ENCODE data around the gene PLCB3.
"Not testable (repeated sequence)": the region's sequence is repeated elsewhere in the genome, so short reads cannot be mapped to it uniquely, and the experiment has no call there.

The PLCB3 gene

DNA sequence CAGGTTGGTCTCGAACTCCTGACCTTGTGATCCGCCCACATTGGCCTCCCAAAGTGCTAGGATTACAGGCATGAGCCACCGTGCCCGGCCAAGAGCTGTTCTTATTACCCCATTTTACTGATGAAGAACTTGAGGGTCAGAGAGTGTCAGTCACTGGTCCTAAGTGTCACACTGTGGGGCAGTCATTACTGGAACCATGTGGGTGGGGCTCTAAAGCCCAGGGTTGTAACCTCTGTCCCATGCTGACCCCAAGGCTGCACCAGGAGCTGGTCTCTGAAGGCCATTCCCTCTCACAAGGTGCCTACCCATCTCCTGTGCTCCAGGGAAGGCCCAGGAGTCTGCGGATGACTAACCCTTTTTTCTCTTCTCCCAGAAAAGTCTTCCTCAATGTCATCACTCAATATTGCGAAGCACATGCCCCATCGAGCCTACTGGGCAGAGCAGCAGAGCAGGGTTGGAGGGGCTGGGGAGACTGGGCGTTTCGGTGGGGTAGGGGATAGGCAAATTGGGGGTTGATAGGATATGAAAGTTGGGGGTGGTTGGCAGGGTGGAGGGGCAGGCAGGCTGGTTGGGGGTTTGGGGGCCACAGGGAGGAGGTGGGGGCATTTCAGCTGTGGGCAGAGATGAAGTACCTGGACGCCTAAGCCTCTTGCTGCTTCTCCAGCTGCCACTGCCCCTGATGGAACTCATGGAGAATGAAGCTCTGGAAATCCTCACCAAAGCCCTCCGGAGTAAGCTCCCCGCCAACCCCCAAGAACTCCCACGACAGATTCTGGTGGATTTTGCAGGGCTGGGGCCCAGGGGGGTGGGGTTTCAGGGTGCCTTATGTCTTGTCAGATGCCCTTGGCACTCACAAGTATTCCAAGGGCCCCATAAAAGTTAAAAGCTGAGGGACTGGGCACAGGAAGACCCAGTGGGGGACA lies 52.0 kb downstream of the PLCB3 start:
- H3K9me3 ChIP-seq (ENCODE audit: control insufficient read depth in 2 of 2, low read length in 2 of 2): no peaks in the 10 kb centered on the region
- peak overlapping the region; percentile 98 for H3K27ac ChIP-seq (ENCODE audit: low read length)
- peak overlapping the region; percentile 89 to 94 for H3K9ac ChIP-seq (ENCODE audit: low read length in 2 of 2)
- H3K27me3 ChIP-seq (ENCODE audit: control insufficient read depth in 1 of 2, insufficient read depth in 2 of 2, low read length in 2 of 2): peaks cover 21 to 32% of the 10 kb centered on the region in 2 donors
- H3K4me3 ChIP-seq (ENCODE audit: low read length in 2 of 2): peak overlapping the region; percentile 76 to 86
- H3K36me3 ChIP-seq (ENCODE audit: control insufficient read depth in 2 of 2, insufficient read depth in 2 of 2, low read length in 2 of 2): no peaks in the 10 kb centered on the region
- H3K4me1 ChIP-seq (ENCODE audit: control insufficient read depth, insufficient read depth, low read length): peaks cover 56% of the 10 kb centered on the region

DNA sequence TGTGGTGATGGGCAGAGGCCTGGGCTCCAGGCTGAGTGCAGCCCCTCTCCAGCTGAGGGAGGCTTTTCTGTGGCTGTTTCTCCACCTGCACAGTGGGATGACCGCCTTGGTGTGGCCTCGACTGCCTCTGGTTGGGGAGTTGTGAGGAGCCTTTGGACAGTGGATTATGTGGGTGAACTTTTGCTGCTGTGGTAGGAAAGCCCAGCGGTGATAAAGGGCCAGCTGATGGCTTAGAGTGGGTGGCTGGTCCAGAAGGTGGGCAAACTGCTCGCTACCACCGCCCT lies 52.6 kb downstream of the PLCB3 start:
- H3K27ac ChIP-seq (ENCODE audit: low read length): peak overlapping the region; percentile 98
- peak overlapping the region; percentile 89 to 94 for H3K9ac ChIP-seq (ENCODE audit: low read length in 2 of 2)
- peaks cover 54% of the 10 kb centered on the region for H3K4me1 ChIP-seq (ENCODE audit: control insufficient read depth, insufficient read depth, low read length)
- no peaks in the 10 kb centered on the region for H3K9me3 ChIP-seq (ENCODE audit: control insufficient read depth in 2 of 2, low read length in 2 of 2)
- peaks cover 20 to 26% of the 10 kb centered on the region in 2 donors for H3K27me3 ChIP-seq (ENCODE audit: control insufficient read depth in 1 of 2, insufficient read depth in 2 of 2, low read length in 2 of 2)
- H3K4me3 ChIP-seq (ENCODE audit: low read length in 2 of 2): peak overlapping the region; percentile 76 to 86
- no peaks in the 10 kb centered on the region for H3K36me3 ChIP-seq (ENCODE audit: control insufficient read depth in 2 of 2, insufficient read depth in 2 of 2, low read length in 2 of 2)

DNA sequence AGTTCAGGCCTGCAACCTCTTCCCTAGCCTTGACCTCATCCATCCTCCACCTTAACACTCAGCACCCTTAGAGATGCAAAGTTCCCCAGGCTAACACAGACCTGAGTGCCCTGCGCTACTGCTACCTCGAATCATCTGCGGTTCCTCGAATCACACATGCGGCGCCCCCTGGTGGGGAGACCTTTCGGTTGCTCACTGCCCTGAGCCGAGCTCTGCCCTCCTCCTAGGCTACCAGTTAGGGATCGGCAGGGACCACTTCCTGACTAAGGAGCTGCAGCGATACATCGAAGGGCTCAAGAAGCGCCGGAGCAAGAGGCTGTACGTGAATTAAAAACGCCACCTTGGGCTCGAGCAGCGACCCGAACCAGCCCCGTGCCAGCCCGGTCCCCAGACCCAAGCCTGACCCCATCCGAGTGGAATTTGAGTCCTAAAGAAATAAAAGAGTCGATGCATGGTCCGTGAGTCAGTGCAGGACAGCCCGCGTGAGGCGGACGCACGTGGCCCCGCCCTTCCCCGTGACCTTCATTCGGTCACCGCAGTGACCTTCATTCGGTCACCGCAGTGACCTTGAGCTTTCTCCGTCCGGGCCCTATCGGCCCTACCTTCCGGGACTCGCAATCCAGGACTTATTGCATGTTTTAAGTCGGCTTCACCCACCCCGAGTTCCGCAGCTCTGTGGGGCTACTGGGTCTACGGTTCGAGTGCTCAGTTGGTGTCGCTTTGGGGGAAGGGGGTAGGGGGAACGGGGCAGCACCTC lies 53.2 kb downstream of the PLCB3 start:
- H3K4me3 ChIP-seq (ENCODE audit: low read length in 2 of 2): peak overlapping the region; percentile 76 to 86
- peaks cover 49% of the 10 kb centered on the region for H3K4me1 ChIP-seq (ENCODE audit: control insufficient read depth, insufficient read depth, low read length)
- peak overlapping the region; percentile 98 for H3K27ac ChIP-seq (ENCODE audit: low read length)
- H3K9ac ChIP-seq (ENCODE audit: low read length in 2 of 2): peak overlapping the region; percentile 89 to 94
- H3K27me3 ChIP-seq (ENCODE audit: control insufficient read depth in 1 of 2, insufficient read depth in 2 of 2, low read length in 2 of 2): peaks cover 20 to 21% of the 10 kb centered on the region in 2 donors
- H3K36me3 ChIP-seq (ENCODE audit: control insufficient read depth in 2 of 2, insufficient read depth in 2 of 2, low read length in 2 of 2): no peaks in the 10 kb centered on the region
- no peaks in the 10 kb centered on the region for H3K9me3 ChIP-seq (ENCODE audit: control insufficient read depth in 2 of 2, low read length in 2 of 2)

DNA sequence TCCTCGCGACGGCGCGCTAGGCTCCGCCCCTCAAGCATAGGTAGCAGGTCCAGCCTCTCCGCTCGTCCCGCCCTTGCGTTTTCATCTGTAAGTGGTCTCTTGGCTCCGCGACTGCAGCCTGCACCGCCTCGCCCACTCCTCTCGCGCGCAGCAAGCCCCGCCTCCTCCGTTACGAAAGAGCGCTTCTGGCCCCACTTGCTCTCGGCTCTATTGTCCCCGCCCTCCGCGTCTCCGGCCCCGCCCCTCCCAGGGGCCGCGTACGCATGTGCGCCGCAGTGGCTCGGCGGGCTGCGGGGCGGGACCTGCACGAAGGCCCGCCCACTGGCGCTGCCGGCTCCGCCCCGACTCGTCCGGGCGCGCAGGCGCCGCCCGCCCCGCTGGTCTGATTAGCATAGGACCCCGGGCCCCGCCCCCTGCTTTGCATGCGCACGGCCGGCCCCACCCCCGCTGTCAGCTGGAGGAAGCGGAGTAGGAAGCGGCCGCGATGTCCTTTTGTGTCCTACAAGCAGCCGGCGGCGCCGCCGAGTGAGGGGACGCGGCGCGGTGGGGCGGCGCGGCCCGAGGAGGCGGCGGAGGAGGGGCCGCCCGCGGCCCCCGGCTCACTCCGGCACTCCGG lies 53.9 kb downstream of the PLCB3 start, which contains the start of gene ESRRA:
Gene ESRRA, plus strand, starts transcription at position 450 of the 616 bp plus-strand sequence. CDS start 1,656 bp downstream, outside the sequence.
- Histone ChIP-seq H3K4me3 (ENCODE audit: low read length in 2 of 2) (peak within 1 kb of the TSS; percentile 76 to 86), H3K27ac (ENCODE audit: low read length) (peak within 1 kb of the TSS; percentile 98), H3K4me1 (ENCODE audit: control insufficient read depth, insufficient read depth, low read length) (peaks cover 42% of the 10 kb centered on the region), H3K9ac (ENCODE audit: low read length in 2 of 2) (peak within 1 kb of the TSS; percentile 89 to 94), H3K36me3 (ENCODE audit: control insufficient read depth in 2 of 2, insufficient read depth in 2 of 2, low read length in 2 of 2) (no peaks in the 10 kb centered on the region), H3K9me3 (ENCODE audit: control insufficient read depth in 2 of 2, low read length in 2 of 2) (no peaks in the 10 kb centered on the region), H3K27me3 (ENCODE audit: control insufficient read depth in 1 of 2, insufficient read depth in 2 of 2, low read length in 2 of 2) (peaks cover 13 to 14% of the 10 kb centered on the region in 2 donors)

DNA sequence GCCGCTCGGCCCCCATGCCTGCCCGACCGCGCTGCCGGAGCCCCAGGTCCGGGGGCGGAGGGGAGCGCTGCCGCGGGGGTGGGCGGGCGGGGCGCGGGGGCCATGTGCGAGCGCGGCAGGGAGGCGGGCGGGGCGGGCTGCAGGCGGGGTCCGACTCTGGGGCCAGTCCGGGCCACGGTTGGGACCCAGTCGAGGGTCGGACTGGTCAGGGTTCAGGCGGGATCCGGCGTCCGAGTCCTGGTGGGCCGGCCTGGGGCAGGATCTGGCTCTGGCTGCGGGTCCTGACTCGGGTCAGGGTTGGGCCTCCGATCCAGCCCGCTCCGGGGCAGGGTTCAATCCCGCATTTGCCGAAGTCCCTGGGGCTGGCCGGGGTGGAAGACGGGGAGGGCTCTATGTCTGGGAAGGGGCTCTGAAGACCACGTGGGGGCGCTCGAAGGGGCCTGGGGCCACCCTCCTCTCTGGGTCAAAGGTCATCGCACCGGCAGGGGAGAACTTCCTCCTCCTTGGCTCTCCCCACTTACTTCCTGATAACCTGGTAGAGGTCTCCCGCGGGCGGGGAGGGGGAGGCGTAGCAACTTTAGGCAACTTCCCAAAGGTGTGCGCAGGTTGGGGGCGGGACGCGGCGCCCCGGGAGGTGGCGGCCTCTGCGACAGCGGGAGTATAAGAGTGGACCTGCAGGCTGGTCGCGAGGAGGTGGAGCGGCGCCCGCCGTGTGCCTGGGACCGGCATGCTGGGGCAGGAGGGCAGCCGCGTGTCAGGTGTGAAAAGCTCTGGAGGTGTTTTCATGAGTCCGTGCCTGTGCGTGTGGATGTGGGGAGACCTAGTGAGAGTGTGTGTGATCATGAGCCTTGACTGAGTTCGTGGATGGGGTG lies 54.6 kb downstream of the PLCB3 start:
- no peaks in the 10 kb centered on the region for H3K9me3 ChIP-seq (ENCODE audit: control insufficient read depth in 2 of 2, low read length in 2 of 2)
- peak overlapping the region; percentile 55 to 77 for H3K9ac ChIP-seq (ENCODE audit: low read length in 2 of 2)
- no peaks in the 10 kb centered on the region for H3K36me3 ChIP-seq (ENCODE audit: control insufficient read depth in 2 of 2, insufficient read depth in 2 of 2, low read length in 2 of 2)
- H3K27me3 ChIP-seq (ENCODE audit: control insufficient read depth in 1 of 2, insufficient read depth in 2 of 2, low read length in 2 of 2): peaks cover 6% of the 10 kb centered on the region in 2 donors
- H3K4me3 ChIP-seq (ENCODE audit: low read length in 2 of 2): peak overlapping the region; percentile 70 to 79
- peaks cover 35% of the 10 kb centered on the region for H3K4me1 ChIP-seq (ENCODE audit: control insufficient read depth, insufficient read depth, low read length)
- H3K27ac ChIP-seq (ENCODE audit: low read length): peak overlapping the region; percentile 64

DNA sequence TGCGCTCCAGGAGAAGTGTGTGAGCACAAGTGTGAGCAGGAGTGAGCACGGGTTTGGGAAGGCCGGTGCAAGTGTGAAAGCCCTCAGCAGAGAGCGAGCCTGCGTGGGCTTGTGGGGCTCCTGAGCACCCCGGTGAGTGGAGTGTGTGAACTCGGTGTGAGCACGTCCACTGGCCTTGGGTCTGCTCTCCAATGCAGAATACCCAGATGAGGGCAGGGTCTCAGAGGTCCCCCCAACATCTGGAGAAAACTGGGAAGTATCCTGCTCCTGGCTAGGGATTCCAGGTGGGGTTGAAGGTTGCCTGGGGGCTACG lies 55.2 kb downstream of the PLCB3 start:
- Histone ChIP-seq H3K4me3 (ENCODE audit: low read length in 2 of 2) (peak overlapping the region; percentile 70 to 79), H3K9ac (ENCODE audit: low read length in 2 of 2) (peak overlapping the region; percentile 55 to 77), H3K36me3 (ENCODE audit: control insufficient read depth in 2 of 2, insufficient read depth in 2 of 2, low read length in 2 of 2) (no peaks in the 10 kb centered on the region), H3K9me3 (ENCODE audit: control insufficient read depth in 2 of 2, low read length in 2 of 2) (no peaks in the 10 kb centered on the region), H3K4me1 (ENCODE audit: control insufficient read depth, insufficient read depth, low read length) (peaks cover 31% of the 10 kb centered on the region), H3K27ac (ENCODE audit: low read length) (peak overlapping the region; percentile 64), H3K27me3 (ENCODE audit: control insufficient read depth in 1 of 2, insufficient read depth in 2 of 2, low read length in 2 of 2) (peaks cover 5% of the 10 kb centered on the region in 2 donors)

DNA sequence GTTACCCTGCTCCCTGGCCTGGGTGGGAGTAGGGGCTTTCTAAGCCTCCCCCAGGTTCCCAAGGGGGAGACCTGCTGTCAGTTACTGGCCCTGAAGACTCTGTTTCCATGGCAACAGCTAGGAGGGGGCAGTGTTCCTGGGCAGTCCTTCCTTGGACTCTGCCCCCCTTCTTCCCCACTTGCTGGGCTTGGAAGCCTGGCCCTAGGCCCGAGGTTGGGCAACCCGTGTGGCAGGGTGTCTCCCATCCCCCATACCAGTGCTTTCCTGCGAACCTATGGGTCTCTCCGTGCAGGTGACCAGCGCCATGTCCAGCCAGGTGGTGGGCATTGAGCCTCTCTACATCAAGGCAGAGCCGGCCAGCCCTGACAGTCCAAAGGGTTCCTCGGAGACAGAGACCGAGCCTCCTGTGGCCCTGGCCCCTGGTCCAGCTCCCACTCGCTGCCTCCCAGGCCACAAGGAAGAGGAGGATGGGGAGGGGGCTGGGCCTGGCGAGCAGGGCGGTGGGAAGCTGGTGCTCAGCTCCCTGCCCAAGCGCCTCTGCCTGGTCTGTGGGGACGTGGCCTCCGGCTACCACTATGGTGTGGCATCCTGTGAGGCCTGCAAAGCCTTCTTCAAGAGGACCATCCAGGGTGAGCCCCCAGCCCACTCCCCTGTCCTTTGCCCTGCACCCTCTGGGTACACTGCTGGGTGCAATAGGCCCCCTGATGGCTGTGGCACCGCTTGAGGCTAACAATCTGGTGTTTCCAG lies 55.7 kb downstream of the PLCB3 start:
- Histone ChIP-seq H3K9ac (ENCODE audit: low read length in 2 of 2) (peak overlapping the region; percentile 55 to 77), H3K4me1 (ENCODE audit: control insufficient read depth, insufficient read depth, low read length) (peaks cover 31% of the 10 kb centered on the region), H3K36me3 (ENCODE audit: control insufficient read depth in 2 of 2, insufficient read depth in 2 of 2, low read length in 2 of 2) (no peaks in the 10 kb centered on the region), H3K27ac (ENCODE audit: low read length) (peak overlapping the region; percentile 64), H3K4me3 (ENCODE audit: low read length in 2 of 2) (peak overlapping the region; percentile 70 to 79), H3K9me3 (ENCODE audit: control insufficient read depth in 2 of 2, low read length in 2 of 2) (no peaks in the 10 kb centered on the region), H3K27me3 (ENCODE audit: control insufficient read depth in 1 of 2, insufficient read depth in 2 of 2, low read length in 2 of 2) (no peaks in the 10 kb centered on the region)

DNA sequence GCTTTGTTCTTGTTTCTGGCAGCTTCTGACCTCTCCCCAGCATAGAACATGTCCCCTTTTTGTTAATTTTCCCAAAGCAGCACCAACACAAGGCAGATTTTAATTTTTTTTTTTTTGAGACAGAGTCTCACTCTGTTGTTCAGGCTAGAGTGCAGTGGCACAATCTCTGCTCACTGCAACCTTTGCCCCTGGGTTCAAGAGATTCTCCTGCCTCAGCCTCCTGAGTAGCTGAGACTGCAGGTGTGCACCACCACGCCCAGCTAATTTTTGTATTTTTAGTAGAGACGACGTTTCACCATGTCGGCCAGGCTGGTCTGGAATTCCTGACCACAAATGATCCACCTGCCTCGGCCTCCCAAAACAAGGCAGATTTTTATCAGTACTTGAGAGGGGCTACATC lies 56.5 kb downstream of the PLCB3 start:
- not testable (repeated sequence) for H3K9ac ChIP-seq (ENCODE audit: low read length in 2 of 2); H3K27ac ChIP-seq (ENCODE audit: low read length); H3K4me3 ChIP-seq (ENCODE audit: low read length in 2 of 2); H3K9me3 ChIP-seq (ENCODE audit: control insufficient read depth in 2 of 2, low read length in 2 of 2); H3K27me3 ChIP-seq (ENCODE audit: control insufficient read depth in 1 of 2, insufficient read depth in 2 of 2, low read length in 2 of 2); H3K36me3 ChIP-seq (ENCODE audit: control insufficient read depth in 2 of 2, insufficient read depth in 2 of 2, low read length in 2 of 2)
- H3K4me1 ChIP-seq (ENCODE audit: control insufficient read depth, insufficient read depth, low read length): peaks cover 31% of the 10 kb centered on the region

DNA sequence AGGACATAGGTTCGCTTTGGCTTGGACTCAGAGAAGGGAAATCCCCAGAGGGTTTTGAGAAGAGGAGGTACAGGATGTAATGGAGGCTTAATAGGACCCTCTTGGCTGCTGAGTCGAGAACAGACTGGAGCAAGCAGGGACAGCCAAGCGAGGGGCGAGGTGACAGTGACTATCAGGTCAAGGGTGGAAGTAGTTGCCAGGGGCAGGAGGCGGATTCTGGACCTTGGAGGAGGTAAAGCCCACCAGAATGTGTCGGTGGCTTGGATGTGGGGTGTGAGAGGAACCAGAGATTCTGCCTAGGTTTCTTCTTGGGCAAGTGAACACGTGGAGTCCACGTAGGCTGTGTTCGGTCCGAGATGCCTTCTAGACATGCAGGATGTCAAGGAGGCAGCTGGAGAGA lies 61.6 kb downstream of the PLCB3 start:
- Histone ChIP-seq H3K9ac (ENCODE audit: low read length in 2 of 2) (peak overlapping the region in 1 of 2 donors; percentile 42), H3K4me3 (ENCODE audit: low read length in 2 of 2) (no peak overlapping the region), H3K27ac (ENCODE audit: low read length) (peak overlapping the region; percentile 18), H3K9me3 (ENCODE audit: control insufficient read depth in 2 of 2, low read length in 2 of 2) (no peaks in the 10 kb centered on the region), H3K4me1 (ENCODE audit: control insufficient read depth, insufficient read depth, low read length) (peaks cover 18% of the 10 kb centered on the region), H3K36me3 (ENCODE audit: control insufficient read depth in 2 of 2, insufficient read depth in 2 of 2, low read length in 2 of 2) (peaks cover 10 to 12% of the 10 kb centered on the region in 2 donors), H3K27me3 (ENCODE audit: control insufficient read depth in 1 of 2, insufficient read depth in 2 of 2, low read length in 2 of 2) (no peaks in the 10 kb centered on the region)

All from stomach smooth muscle (tissue), 2 donors.